Stimulated activated CD8-positive, alpha-beta memory T cell treated with anti-CD3 and anti-CD28 coated beads, Interleukin-4, amount 100 ng/mL, for 24 hours (primary cell): ENCODE measurements around the gene APMAP.
"Not testable (repeated sequence)": the region's sequence is repeated elsewhere in the genome, so short reads cannot be mapped to it uniquely, and the experiment has no call there.

Experiments used
- DNase-seq: peaks from one replicate; pipeline ENCODE4 v3.0.0-alpha.2; 2020; ENCODE audit warnings: low read depth

APMAP gene

DNA sequence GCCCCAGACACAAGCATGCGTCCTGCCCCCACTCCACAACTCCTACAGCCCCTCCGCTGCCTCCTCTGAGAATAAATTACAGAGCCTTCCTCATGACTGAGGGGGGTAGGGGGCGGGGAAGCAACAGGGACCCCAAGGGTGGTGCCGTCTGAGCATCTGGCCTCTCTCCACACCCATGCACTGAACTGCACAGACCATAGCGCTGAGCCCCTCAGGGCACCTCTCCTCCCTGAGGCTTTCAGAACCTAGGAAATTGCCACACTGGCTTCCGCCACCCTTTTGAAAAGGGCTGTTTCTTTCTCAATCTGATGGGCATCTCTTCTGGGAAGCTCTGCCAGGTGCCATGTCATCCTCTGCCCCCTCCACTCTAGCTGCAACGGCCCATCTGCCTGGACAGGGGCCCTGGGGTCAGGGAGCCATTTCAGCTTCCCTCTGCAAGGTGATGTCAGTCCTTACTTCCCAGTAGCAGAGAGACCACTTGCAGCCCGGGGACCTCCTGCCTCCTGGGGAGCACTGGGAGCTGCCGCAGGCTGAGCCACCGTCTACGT is 40.9 kb downstream of the APMAP start:
- no peak for DNase-seq

DNA sequence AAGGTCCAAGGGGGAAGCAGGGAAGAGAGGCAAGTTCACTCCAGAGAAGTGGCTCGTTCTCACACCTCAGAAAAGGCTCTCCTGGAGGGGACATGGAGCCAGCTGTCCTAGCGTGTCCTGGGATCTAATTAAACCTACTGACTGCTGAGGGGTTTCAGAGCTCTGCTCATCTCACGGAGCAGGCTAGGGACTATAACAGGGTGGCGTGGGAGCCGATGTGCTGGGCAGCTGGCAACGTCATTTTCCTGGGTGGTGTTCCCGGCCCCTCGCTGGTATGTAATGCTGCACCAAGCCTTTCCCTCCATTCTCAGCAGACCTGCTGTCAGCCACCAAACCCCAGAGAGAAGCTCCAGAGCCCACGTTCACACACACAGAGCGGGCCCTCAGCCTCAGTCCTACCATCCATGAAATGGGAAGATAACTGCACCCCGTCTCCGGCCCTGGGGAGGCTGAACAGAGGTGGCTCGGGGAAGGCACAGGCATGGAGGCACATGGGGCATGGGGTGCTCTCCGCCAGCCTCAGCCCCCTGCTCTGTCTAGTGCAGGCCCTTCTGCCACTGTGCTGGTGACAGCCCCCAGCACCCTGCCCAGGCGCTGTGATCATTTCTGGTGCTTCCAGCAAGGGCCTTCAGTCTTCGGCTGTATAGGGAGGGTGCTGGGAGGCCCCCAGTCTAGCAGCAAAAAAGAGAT is 41.6 kb downstream of the APMAP start:
- DNase-seq: no peak

DNA sequence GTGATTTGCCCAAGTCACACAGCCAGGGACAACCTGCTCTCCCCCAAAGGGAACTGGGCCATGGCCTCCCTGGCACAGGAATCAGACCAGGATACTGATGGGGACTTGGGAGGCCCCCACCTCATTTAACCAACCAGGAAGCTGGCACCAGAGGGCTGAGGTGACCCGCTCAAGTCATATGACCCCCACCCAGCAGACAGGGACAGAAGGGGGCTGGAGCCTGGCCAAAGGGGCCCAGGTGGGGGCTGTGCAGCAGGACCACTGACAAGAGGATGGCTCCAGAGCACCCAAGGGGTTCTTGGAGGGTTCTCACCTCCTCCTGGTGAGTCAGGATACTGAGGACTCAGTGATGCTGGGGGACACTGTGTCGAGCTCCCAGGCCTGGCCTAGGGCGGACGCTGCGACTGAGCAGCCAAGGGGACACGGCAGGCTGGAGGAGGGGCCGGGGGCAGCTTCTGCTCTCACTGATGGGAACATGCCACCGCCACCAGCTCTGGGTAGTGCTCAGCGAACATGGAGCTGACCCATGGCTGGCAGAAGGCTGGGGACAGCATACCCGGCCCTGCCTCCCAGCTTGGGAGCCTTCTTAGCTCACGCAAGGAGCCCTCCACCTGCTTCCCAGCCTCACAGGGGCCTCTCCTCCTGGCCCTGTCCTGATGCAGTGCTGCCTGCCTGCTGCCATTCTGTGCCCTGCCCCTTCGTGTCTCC is 42.3 kb downstream of the APMAP start:
- DNase-seq: no peak

DNA sequence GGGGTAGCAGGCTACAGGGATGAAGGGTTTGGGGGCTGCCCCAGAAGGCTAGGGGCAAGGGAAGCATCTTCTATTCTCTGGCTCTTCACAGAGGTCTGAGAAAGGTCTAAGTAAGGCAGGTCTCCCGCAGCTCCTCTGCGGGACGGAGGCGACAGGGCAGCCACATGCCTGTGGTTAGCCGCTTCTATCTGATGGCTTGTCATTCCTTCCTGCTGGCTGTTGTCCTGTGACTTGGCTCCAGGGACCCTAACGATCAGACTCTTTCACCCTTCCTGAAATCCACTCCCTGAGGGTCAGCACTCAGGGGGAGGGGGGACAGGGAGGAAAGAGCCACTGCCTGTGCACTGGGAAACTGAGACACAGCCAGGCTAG is 42.8 kb downstream of the APMAP start:
- no peak for DNase-seq

DNA sequence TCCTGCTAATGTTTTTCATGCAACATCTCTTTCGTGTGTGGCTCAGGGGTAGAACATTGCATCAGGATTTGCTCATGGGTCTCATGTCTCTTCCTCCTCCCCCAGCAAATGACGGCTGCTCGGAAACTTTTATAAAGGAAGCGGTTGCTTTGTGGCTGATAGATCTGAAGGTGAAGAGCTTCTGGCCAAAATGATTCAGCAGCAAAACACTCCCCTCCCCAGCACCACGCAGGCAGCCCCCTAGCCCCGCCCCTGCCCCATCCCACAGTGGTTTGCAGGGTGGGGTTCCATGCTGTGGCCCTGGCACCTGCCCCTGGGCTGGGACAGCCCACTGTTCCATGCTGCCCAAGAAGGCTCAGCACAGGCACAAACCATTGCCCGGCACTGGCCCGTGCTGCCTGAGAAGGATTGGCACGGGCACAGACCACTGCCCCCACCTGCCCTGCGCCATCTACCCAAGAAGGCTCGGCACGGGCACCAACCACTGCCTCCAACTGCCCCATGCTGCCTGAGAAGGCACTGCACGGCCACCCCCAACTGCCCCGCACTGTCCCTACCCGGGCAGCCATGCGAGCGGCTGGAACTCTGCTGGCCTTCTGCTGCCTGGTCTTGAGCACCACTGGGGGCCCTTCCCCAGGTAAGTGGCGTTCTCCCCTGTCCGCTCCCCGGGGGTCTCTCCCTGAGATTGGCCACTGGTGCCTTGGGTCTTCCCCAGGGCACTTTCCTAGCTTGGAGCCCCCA is 43.4 kb downstream of the APMAP start, which contains the start of gene CST7:
CST7 (plus strand) TSS at position 331 of the 741 bp plus-strand sequence; CDS start at position 568, 237 bp downstream.
- DNase-seq: peak; percentile 91

DNA sequence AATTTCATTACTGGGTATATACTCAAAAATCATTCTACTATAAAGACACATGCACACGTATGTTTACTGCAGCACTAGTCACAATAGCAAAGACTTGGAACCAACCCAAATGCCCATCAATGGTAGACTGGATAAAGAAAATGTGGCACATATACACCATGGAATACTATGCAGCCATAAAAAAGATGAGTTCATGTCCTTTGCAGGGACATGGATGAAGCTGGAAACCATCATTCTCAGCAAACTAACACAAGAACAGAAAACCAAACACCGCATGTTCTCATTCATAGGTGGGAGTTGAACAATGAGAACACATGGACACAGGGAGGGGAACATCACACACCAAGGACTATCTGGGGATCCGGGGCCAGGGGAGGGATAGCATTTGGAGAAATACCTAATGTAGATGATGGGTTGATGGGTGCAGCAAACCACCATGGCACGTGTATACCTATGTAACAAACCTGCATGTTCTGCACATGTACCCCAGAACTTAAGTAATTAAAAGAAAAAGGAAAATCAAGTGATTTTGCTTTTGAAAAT is 44.1 kb downstream of the APMAP start:
- not testable (repeated sequence) for DNase-seq

DNA sequence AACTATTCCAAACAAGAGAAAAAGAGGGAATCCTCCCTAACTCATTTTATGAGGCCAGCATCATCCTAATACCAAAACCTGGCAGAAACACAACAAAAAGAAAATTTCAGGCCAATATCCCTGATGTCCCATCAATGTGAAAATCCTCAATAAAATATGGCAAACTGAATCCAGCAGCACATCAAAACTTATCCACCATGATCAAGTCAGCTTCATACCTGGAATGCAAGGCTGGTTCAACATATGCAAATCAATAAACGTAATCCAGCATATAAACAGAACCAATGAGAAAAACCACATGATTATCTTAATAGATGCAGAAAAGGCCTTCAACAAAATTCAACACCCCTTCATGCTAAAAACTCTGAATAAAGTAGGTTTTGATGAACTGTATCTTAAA is 46.2 kb downstream of the APMAP start:
- DNase-seq: not testable (repeated sequence)

DNA sequence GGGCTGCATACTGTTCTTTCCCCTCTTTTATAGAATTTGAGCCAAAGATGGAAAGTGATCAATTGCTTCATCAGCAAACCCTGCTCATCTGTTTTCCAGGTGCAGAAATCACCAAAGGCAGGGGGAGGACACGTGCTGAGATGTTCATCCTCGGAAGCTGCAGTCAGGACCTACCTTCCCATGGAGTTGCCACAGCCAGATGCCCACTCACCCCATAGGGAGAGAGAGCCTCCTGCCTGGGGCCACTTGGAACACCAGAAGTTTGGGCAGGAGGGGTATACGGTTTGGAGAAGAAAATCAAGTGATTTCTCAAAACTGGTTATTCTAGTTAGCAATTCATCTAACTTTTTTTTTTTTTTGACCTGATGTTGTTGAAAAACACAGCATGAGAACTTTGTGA is 48.8 kb downstream of the APMAP start:
- DNase-seq: no peak

DNA sequence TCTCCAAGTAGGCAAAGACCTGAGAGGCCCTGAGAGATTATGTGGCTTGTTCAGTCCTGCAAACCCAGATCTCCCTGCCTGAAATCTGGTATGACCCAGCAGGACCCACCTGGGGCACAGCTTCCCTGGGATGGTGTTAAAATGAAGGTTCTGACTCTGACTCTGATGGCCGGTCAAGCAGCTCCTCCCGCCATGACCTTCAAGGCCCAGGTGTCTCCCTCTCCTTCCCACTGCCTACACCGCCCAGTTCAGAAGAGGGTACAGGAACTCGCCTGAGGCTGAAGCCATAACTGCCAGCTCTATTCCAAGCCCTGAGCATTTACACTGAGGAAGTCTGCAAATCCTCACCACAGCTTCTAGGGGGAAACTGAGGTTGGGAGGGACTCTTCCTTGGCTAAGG is 49.4 kb downstream of the APMAP start:
- DNase-seq: no peak

DNA sequence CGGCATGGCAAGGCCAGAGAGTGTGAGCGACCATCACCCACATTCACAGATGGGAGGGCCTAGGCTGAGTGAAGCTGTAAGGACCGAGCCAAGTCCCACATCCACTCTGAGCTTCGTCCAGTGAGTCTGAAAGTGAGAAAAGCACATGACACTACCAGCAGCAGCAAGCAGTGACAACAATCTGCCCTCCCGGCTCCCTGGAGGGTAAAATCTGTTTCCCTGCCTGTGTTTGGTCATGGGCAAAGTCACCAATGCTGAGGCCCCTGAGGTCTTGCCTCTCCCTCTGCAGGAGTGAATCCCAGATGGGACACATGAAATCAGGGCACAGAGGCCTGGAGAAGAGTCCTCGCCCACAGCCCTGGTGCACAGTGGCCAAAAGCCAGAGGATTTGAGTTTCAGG is 49.9 kb downstream of the APMAP start:
- DNase-seq: no peak

DNA sequence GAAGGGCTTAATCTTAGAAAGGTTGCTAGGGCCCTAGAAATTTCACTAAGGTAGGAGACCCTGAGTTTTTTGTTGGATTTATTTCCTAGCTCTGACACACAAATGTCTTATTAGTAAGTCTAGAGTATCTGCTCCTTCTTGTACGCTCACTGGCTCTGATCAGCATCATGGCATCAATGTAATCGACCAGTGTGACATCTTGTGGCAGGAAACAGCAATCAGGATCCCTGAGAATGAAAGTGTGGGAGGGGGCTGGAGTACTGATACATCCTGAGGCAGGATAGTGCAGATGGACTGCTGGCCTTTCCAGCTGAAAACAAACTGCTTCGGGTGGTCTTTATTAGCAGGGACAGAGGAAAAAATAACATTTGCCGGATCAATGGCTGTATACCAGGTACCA is 53.5 kb downstream of the APMAP start:
- DNase-seq: no peak

DNA sequence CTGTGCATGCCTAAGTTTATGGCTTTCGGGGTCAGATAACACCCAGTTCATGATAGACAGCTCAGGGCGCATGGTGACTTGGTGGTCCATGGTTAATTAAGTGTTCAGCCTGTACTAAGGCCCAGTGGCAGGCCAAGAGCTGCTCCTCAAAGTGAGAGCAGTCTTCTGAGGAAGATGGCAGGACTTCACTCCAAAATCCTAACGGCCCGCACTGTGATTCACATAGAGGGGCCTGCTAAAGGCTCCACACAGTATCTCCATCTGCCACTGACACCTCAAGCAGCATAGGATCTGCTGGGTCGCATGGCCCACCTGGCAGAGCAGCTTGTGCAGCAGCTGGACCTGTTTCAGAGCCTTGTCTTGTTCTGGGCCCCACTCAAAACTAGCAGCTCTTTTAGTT is 54.1 kb downstream of the APMAP start:
- no peak for DNase-seq

DNA sequence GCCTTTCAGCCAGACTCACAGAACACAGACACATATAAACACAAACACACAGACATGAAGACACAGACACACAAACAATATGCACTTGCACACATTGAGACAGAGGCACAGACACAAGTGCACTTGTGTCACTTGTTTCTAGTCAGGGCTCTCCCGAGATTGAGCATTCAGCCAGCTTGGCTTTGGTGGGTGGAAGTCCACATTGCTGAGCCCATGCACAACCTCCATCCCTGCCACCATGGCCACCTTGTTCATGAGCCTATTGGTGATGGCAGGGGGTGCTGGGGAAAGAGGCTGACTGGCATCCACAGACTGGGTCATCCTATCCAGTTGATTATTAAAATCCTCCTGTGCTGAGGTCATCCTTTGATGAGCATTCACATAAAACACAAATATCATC is 55.0 kb downstream of the APMAP start:
- DNase-seq: no peak

DNA sequence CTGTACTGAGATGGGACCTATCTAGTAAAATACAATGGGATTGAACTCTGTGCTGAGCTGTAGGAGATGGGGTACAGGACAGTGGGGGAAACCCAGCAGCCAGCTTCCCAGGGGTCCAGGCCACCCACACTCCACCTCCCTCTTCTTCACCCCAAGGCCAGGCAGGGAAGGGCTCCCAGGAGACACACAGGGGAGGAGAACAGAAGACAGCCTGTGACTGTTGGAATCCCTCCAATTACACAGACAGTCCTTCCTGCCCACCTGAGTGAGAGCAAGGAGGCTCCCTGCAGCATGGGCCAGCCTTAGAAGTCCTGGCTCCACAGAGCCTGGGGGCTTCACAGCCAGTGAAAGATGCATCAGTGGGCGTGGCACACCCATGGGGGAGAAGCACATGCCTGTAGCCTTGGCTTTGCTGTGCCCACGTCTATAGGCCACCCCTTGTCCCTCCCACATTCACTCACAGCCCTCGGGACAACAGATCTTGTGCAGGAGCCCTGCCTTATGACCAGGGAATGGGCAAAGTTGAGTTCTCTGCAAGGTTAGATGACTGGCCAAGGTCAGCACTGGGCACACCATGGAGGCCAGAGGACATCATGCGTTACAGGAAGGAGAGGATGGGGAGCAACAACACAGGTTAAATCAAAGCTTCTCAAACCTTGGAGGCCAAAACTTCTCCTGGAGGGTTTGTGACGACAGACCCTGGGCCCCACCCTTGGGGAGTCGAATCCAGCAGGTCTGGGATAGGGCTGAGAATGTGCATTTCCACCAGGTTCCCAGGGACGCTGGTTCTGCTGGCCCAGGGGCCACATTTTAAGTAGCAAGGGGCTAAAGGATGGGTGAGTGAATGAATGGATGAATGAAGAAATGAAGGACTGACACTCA is 55.8 kb downstream of the APMAP start:
- no peak for DNase-seq

DNA sequence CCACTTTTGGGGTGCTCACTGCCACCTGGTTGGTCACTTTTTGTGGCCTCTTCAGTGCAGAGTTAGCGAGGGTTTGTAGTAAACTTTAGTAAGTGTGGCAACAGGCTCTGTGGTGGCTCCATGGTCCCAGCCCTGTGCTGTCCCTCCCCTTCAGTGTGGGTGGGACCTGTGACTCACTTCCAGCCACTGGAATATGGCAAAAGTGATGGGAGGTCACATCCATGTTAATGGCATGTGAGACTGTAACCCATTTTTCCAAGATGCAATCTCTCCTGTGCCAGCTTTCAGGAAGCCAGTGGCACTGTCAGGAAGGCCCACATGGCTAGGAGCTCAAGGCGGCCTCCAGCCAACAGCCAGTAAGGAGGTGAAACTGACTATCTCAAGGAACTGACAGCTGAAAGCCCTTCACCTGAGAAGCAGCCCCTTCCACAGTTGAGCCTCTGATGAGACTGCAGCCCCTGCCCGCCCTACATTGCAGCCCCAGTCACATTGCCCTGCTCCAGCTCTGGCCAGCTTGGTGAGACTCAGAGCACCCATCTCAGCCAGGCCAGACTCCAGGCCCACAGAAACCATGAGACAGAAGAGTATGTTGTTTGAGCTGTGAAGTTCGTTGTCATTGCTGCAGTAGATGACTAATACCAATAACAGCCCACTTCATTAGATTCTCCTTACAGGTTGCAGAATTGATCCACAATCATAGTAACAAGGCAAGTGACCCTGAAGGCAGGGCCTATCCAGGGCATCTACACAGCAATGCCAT is 56.6 kb downstream of the APMAP start:
- no peak for DNase-seq

DNA sequence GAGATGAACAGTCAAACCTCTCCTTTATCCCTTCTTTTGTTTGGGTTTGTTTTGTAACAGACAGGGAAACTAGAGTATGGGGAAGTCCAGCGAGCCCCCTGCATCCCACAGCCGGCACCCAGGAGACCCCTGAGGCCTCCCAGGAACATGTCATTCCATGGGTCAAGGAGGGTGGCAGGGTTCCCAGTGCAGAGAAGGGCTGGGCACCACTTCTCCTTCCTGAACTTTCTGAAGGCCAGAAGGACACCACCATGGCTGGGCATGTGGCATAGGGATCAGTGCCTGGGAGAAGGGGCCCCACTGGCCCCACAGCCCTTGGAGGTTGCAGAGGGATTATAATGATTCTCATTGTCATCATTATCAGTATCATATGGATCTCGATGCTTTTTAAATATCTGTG is 57.4 kb downstream of the APMAP start:
- DNase-seq: no peak

DNA sequence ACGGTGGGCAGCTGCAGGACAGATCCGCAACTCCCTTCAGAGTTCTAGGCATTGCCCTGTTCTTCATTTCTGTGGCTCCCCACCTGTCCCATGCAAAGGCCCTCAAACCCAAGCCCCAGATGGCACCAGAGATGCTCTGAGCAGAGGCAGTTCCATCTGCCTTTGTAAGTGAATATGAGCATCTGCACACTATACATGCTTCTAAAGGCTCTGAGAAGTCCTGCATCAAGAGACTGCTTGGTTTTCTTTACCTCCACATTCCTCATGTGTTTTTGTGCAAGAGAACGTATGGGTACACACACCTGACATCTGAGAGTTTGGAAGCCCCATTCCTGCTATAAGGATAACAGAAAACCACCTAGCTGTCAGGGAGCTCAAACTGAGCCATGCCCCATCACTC is 57.8 kb downstream of the APMAP start:
- DNase-seq: no peak

DNA sequence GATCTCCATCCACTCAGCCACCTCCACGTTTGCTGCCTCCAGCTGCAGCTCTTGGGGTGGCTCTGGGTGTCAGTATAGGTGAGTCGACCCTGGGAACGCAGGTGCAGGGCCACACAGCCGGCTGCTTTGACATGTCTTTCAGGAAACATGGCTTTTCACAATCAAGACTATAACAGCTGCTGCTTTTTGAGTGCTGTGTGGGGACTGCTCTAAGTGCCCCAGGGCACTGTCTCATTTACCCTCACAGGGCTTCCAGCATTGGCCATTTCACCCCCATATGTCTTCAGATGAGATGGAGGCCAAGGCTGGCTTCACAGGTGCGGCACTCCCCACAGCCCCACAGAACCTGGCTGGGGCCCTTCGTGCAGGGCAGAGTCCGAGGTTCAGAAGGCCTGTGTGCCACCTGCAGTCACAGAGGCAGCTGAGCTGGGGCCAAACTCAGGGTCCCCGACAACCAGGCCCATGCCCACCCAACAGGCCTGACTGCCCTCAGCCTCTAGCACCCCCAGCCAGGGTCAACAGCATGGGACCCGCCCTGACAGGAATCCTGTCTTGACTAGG is 58.4 kb downstream of the APMAP start:
- DNase-seq: no peak

DNA sequence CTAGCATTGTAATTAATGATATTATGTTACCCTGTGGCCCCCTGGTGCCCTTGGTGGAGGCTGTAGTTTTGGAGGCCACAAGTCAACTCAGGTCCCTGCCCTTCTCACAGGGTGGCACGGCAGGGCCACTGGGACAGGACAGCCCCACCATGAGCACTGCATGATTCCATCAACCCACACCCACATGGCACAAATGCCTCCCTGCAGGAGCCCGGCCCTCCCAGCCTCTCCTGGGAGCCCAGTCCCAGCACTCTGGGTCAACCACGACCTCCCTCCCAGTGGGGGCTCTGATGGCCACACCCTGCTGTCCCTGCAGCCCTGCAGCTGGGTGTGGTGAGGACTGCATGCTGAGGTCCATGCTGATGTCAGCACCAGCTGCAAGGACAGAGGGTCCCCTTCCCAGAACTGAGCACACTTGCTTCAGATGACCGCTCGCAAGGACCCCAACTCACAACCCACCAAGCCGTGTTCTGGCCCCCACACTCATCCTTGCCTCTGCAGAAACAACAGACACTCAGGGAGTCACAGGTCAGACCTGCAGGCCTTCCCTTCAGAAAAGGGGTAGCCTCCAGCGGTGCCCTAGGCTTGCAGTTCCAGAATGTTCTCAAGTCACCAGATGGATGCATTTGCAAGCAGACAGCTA is 59.2 kb downstream of the APMAP start:
- no peak for DNase-seq

DNA sequence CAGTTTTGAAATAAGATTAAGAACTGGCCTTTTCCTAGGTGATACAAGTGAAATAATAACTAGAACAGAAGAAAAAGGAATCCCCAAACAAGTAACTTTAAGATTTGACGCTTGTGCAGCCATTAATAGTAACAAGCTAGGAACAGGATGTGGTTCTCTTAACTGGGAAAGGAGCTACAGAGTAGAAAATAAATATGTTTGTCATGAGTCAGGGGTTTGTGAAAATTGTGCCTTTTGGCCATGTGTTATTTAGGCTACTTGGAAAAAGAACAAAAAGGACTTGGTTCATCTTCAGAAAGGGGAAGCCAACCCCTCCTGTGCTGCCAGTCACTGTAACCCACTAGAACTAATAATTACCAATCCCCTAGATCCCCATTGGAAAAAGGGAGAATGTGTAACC is 60.7 kb downstream of the APMAP start:
- DNase-seq: not testable (repeated sequence)
